HepG2 (cell line): ENCODE results near the gene UQCC5. TPM values are rescaled to one million over a fixed set of nuclear protein-coding genes. Genes with fewer than 3 reads are reported as not detected.

Source experiments
- ASH2L ChIP-seq: fragments of 300-600, 200-600 bp; sonication (generic); IDR thresholded peaks from 2 replicates; pipeline ENCODE4 v1.7.0; 2017; ENCODE audit warnings: low read depth, mild to moderate bottlenecking, moderate library complexity, mixed read lengths, low read length; ENCODE audit not compliant: insufficient read length
- ATF6 ChIP-seq: sonication (generic); formaldehyde crosslinking; conservative IDR thresholded peaks from 2 replicates; pipeline ENCODE4 v1.4.0; 2020; ENCODE audit warnings: missing genetic modification reagents
- FIP1L1 ChIP-seq: fragments of 200-400 bp; formaldehyde crosslinking; IDR thresholded peaks from 2 replicates; pipeline ENCODE4 v1.6.1; 2018; ENCODE audit warnings: low read depth, mild to moderate bottlenecking, low read length, moderate library complexity, borderline replicate concordance; ENCODE audit not compliant: insufficient read depth
- FOXK1 ChIP-seq: sonication (generic); formaldehyde crosslinking; IDR thresholded peaks from 2 replicates; pipeline ENCODE4 v1.4.0; 2020; ENCODE audit warnings: low read depth, missing genetic modification reagents, borderline replicate concordance
- GABPB1 ChIP-seq: IDR thresholded peaks from 2 replicates; pipeline ENCODE4 v1.6.1; 2016; ENCODE audit warnings: mild to moderate bottlenecking, missing genetic modification reagents, moderate library complexity, missing compliant biosample characterization
- GATAD2A ChIP-seq: IDR thresholded peaks from 2 replicates; pipeline ENCODE4 v1.6.1; 2016
- HMG20A ChIP-seq: IDR thresholded peaks from 2 replicates; pipeline ENCODE4 v1.6.1; 2016; ENCODE audit warnings: borderline replicate concordance
- HNRNPLL ChIP-seq: fragments of 200-400 bp; formaldehyde crosslinking; IDR thresholded peaks from 2 replicates; pipeline ENCODE4 v1.6.1; 2017; ENCODE audit warnings: mild to moderate bottlenecking, low read depth, low read length; ENCODE audit not compliant: poor library complexity, severe bottlenecking
- HOXA3 ChIP-seq: sonication (generic); formaldehyde crosslinking; IDR thresholded peaks from 2 replicates; pipeline ENCODE4 v1.5.0; 2020; ENCODE audit warnings: missing genetic modification reagents
- JARID2 ChIP-seq: sonication (generic); formaldehyde crosslinking; IDR thresholded peaks from 2 replicates; pipeline ENCODE4 v1.8.1; 2023; ENCODE audit warnings: missing genetic modification reagents, inconsistent platforms; ENCODE audit not compliant: insufficient replicate concordance
- JDP2 ChIP-seq: sonication (generic); formaldehyde crosslinking; IDR thresholded peaks from 2 replicates; pipeline ENCODE4 v1.8.1; 2022; ENCODE audit warnings: missing genetic modification reagents, borderline replicate concordance
- KLF6 ChIP-seq: IDR thresholded peaks from 2 replicates; pipeline ENCODE4 v1.8.0; 2016; ENCODE audit warnings: missing biosample characterization, missing genetic modification reagents
- MBD4 ChIP-seq: IDR thresholded peaks from 2 replicates; pipeline ENCODE4 v1.6.1; 2012; ENCODE audit warnings: low read length, inconsistent platforms, borderline replicate concordance
- NAIF1 ChIP-seq: sonication (generic); formaldehyde crosslinking; IDR thresholded peaks from 2 replicates; pipeline ENCODE4 v1.5.0; 2020; ENCODE audit warnings: mild to moderate bottlenecking, missing genetic modification reagents, borderline replicate concordance
- NFYB ChIP-seq: sonication (generic); formaldehyde crosslinking; IDR thresholded peaks from 2 replicates; pipeline ENCODE4 v1.4.0; 2020; ENCODE audit warnings: missing genetic modification reagents
- NONO ChIP-seq, 2 experiments: fragments of 450-650 bp in 1 of 2; sonication (generic) in 1 of 2; formaldehyde crosslinking in 1 of 2; IDR thresholded peaks in 1 of 2; conservative IDR thresholded peaks in 1 of 2; 2 replicates each; pipeline versions ENCODE4 v1.6.1 to v1.8.0; 2017 to 2022; ENCODE audit warnings: mild to moderate bottlenecking in 1 of 2, missing genetic modification reagents in 1 of 2, moderate library complexity in 1 of 2
- POLR2A ChIP-seq, 2 experiments: IDR thresholded peaks; 2 replicates each; pipeline ENCODE4 v1.6.1; 2011; ENCODE audit warnings: low read depth in 2 of 2, low read length in 2 of 2, mild to moderate bottlenecking in 1 of 2, moderate library complexity in 1 of 2; ENCODE audit not compliant: insufficient read depth in 1 of 2
- TOPORS ChIP-seq: sonication (generic); formaldehyde crosslinking; IDR thresholded peaks from 2 replicates; pipeline ENCODE4 v1.8.0; 2023; ENCODE audit warnings: mild to moderate bottlenecking, missing genetic modification reagents
- YY1 ChIP-seq: IDR thresholded peaks from 2 replicates; pipeline ENCODE4 v1.6.1; 2011; ENCODE audit warnings: low read length, low read depth, moderate library complexity, mild to moderate bottlenecking; ENCODE audit not compliant: insufficient read depth, insufficient replicate concordance
- ZBTB42 ChIP-seq: sonication (generic); formaldehyde crosslinking; IDR thresholded peaks from 2 replicates; pipeline ENCODE4 v1.5.0; 2020; ENCODE audit warnings: mild to moderate bottlenecking, missing genetic modification reagents
- ZNF383 ChIP-seq: sonication (generic); formaldehyde crosslinking; IDR thresholded peaks from 2 replicates; pipeline ENCODE4 v1.4.0; 2020; ENCODE audit warnings: missing genetic modification reagents, mild to moderate bottlenecking, borderline replicate concordance
- ZNF614 ChIP-seq: IDR thresholded peaks from 2 replicates; pipeline ENCODE4 v1.6.1; 2018; ENCODE audit warnings: missing biosample characterization, missing genetic modification reagents, inconsistent platforms, borderline replicate concordance
- ZNF746 ChIP-seq: sonication (generic); formaldehyde crosslinking; IDR thresholded peaks from 2 replicates; pipeline ENCODE4 v1.8.0; 2022; ENCODE audit warnings: mild to moderate bottlenecking, missing genetic modification reagents
- polyA plus RNA-seq, 8 experiments: library from polyadenylated mRNA; depleted of rRNA in 3 of 8; stranded (reverse) in 7 of 8; unstranded in 1 of 8; fragments of >200 nt; fragmentation: Illumina TruSeq in 4 of 8; extraction: Trizol in 4 of 8; gene quantifications; 2 replicates each; pipeline versions ENCODE4 v1.2.1 to v1.2.3, GENCODE V29; 2011 to 2016; ENCODE audit warnings: low read depth in 4 of 8, missing spikeins in 1 of 8, mixed read lengths in 1 of 8; ENCODE audit not compliant: insufficient read depth in 1 of 8
- total RNA-seq, 5 experiments: library from RNA; depleted of rRNA; stranded (reverse); fragments of >200 nt; fragmentation: Illumina TruSeq; extraction: Trizol; gene quantifications; 2 replicates each; pipeline ENCODE4 v1.2.3, GENCODE V29; 2016; ENCODE audit warnings: low read depth in 1 of 5
- TF ChIP-seq, protein P1 (sequence below): sonication (generic); formaldehyde crosslinking; IDR thresholded peaks from 2 replicates; pipeline ENCODE4 v1.4.0; 2020; ENCODE audit warnings: mild to moderate bottlenecking, missing genetic modification reagents
- TF ChIP-seq, protein P2 (sequence below): sonication (generic); formaldehyde crosslinking; IDR thresholded peaks from 2 replicates; pipeline ENCODE4 v1.5.1; 2020; ENCODE audit warnings: missing genetic modification reagents, mild to moderate bottlenecking, borderline replicate concordance

The UQCC5 gene
- total and polyA plus RNA-seq, 2 of the 13 experiments (the other 11 are each of a cell fraction or from before 2014, with no cell fraction given): 15.4 to 29.5 TPM

- TF ChIP-seq ATF6 (CRISPR knock-in tag) (no peak), JARID2 (CRISPR knock-in tag) (no peak), ZNF614 (CRISPR knock-in tag) (peak; percentile 71; the same call in 1 of the 2 replicates), KLF6 (CRISPR knock-in tag) (peak; percentile 92), POLR2A (IDR thresholded peaks at IDR 0.05; ENCODE audit: insufficient read depth in 1 of 2, low read depth in 2 of 2, low read length in 2 of 2) (peak in 1 of 2 experiments; percentile 94; a peak in 2 of 4 replicates), NONO (IDR thresholded peaks at IDR 0.05) (no peak), NONO (CRISPR knock-in tag; conservative IDR thresholded peaks at IDR 0.05) (peak; percentile 90), FOXK1 (CRISPR knock-in tag) (no peak), ZNF746 (CRISPR knock-in tag) (peak; percentile 23; the same call in 1 of the 2 replicates), HOXA3 (CRISPR knock-in tag) (peak; percentile 74), HNRNPLL (peak; percentile 88), GATAD2A (CRISPR knock-in tag) (no peak), YY1 (peak; percentile 29), NAIF1 (CRISPR knock-in tag) (0 out of 2 replicates have a peak, but pooled peaks have one; percentile 77), ASH2L (peak; percentile 78), ZBTB42 (CRISPR knock-in tag) (no peak), MBD4 (no peak), GABPB1 (peak; percentile 93), ZNF383 (0 out of 2 replicates have a peak, but pooled peaks have one; percentile 50), JDP2 (CRISPR knock-in tag) (no peak; the same call in 1 of the 2 replicates), FIP1L1 (peak; percentile 94; the same call in 1 of the 2 replicates), HMG20A (no peak), NFYB (CRISPR knock-in tag) (peak; percentile 97), TOPORS (no peak)
- TF ChIP-seq, protein P1, sequence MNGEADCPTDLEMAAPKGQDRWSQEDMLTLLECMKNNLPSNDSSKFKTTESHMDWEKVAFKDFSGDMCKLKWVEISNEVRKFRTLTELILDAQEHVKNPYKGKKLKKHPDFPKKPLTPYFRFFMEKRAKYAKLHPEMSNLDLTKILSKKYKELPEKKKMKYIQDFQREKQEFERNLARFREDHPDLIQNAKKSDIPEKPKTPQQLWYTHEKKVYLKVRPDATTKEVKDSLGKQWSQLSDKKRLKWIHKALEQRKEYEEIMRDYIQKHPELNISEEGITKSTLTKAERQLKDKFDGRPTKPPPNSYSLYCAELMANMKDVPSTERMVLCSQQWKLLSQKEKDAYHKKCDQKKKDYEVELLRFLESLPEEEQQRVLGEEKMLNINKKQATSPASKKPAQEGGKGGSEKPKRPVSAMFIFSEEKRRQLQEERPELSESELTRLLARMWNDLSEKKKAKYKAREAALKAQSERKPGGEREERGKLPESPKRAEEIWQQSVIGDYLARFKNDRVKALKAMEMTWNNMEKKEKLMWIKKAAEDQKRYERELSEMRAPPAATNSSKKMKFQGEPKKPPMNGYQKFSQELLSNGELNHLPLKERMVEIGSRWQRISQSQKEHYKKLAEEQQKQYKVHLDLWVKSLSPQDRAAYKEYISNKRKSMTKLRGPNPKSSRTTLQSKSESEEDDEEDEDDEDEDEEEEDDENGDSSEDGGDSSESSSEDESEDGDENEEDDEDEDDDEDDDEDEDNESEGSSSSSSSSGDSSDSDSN (CRISPR knock-in tag): peak; percentile 96
- TF ChIP-seq, protein P2, sequence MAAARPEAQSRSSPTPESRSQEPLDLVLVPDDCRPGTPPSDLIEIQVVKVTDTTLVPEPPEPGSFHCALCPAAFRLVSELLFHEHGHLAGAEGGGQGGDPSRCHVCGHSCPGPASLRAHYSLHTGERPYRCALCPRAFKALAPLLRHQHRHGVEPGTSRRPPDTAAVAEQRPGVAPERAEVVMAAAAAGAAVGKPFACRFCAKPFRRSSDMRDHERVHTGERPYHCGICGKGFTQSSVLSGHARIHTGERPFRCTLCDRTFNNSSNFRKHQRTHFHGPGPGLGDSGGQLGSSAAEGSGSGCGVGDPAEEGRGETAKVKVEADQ: peak; percentile 80; the same call in 1 of the 2 replicates
Measured at GRCh38 chr3:52536369-52537164, at the start of gene UQCC5 (continued).
